ENCODE data around the gene CDRT4.

Gene CDRT4

DNA sequence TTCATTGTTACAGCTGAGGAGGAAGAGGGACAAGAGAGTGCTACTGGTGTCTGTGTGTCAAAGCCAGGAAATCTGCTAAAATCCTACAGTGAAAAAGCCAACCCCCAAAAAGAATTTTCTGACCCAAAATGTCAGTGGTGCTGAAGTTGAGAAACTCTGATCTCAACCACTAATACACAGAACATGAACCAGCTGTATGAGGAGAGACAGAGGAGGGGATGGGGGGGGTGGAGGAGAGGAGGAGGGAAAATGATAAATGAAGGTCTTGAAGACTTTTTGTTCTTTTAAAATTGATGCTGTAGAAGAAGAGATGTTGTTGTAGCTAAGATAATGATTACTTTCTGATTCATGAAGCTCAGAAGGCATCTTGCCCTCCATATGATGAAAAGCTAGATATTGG is 27.4 kb upstream of the CDRT4 start:
- no peaks in the 10 kb centered on the region for H3K9me2 ChIP-seq (replicated peaks; ENCODE audit: insufficient read depth, low read length)
- no peaks in the 10 kb centered on the region for H3K9me3 ChIP-seq (ENCODE audit: insufficient read depth, low read length)
- no peaks in the 10 kb centered on the region for H3K79me2 ChIP-seq (ENCODE audit: insufficient read depth, low read length)
- H3F3A ChIP-seq (ENCODE audit: insufficient read depth): no peaks in the 10 kb centered on the region
- no peak overlapping the region for H3K9ac ChIP-seq (ENCODE audit: low read length)
- no peaks in the 10 kb centered on the region for H3K36me3 ChIP-seq (ENCODE audit: low read length)
- H3K4me3 ChIP-seq (ENCODE audit: insufficient read depth, low read length, poor library complexity, severe bottlenecking): no peak overlapping the region
- no peaks in the 10 kb centered on the region for H3K27me3 ChIP-seq (ENCODE audit: low read length)
- TF ChIP-seq, protein P1, sequence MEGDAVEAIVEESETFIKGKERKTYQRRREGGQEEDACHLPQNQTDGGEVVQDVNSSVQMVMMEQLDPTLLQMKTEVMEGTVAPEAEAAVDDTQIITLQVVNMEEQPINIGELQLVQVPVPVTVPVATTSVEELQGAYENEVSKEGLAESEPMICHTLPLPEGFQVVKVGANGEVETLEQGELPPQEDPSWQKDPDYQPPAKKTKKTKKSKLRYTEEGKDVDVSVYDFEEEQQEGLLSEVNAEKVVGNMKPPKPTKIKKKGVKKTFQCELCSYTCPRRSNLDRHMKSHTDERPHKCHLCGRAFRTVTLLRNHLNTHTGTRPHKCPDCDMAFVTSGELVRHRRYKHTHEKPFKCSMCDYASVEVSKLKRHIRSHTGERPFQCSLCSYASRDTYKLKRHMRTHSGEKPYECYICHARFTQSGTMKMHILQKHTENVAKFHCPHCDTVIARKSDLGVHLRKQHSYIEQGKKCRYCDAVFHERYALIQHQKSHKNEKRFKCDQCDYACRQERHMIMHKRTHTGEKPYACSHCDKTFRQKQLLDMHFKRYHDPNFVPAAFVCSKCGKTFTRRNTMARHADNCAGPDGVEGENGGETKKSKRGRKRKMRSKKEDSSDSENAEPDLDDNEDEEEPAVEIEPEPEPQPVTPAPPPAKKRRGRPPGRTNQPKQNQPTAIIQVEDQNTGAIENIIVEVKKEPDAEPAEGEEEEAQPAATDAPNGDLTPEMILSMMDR (IDR thresholded peaks at IDR 0.05; ENCODE audit: insufficient read depth, low read length, poor library complexity, severe bottlenecking): no peak
- no peak for TF ChIP-seq EZH2phosphoT487 (conservative IDR thresholded peaks at IDR 0.05; ENCODE audit: low read length)
- H3K27ac ChIP-seq (ENCODE audit: low read depth, low read length): no peak overlapping the region
- H4K20me1 ChIP-seq (ENCODE audit: low read depth, low read length): no peaks in the 10 kb centered on the region
- H2AFZ ChIP-seq (ENCODE audit: low read depth, low read length, severe bottlenecking): no peak overlapping the region
- H3K4me2 ChIP-seq (ENCODE audit: low read depth, low read length, poor library complexity, severe bottlenecking): no peak overlapping the region

DNA sequence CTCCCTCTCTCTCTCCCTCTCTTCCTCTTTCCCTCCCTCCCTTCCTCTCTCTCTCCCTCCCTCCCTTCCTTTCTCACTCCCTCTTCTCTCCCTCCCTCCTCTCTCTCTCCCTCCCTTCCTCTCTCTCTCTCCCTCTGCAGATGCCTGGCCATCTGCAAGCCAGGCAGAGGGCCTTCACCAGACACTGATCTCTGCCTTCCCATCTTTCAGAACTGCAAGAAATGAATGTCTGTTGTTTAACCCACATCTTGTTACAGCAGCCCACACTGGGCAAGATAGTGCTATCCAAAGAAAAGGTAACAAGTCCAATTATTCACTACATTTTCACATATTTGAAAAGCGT is 26.2 kb upstream of the CDRT4 start:
- no peak for TF ChIP-seq EZH2phosphoT487 (conservative IDR thresholded peaks at IDR 0.05; ENCODE audit: low read length)
- TF ChIP-seq, protein P1 (IDR thresholded peaks at IDR 0.05; ENCODE audit: insufficient read depth, low read length, poor library complexity, severe bottlenecking): no peak
- no peaks in the 10 kb centered on the region for H3K36me3 ChIP-seq (ENCODE audit: low read length)
- no peaks in the 10 kb centered on the region for H3K79me2 ChIP-seq (ENCODE audit: insufficient read depth, low read length)
- H3K4me3 ChIP-seq (ENCODE audit: insufficient read depth, low read length, poor library complexity, severe bottlenecking): no peak overlapping the region
- H3F3A ChIP-seq (ENCODE audit: insufficient read depth): no peaks in the 10 kb centered on the region
- no peak overlapping the region for H3K27ac ChIP-seq (ENCODE audit: low read depth, low read length)
- no peak overlapping the region for H3K9ac ChIP-seq (ENCODE audit: low read length)
- no peaks in the 10 kb centered on the region for H4K20me1 ChIP-seq (ENCODE audit: low read depth, low read length)
- no peak overlapping the region for H3K4me2 ChIP-seq (ENCODE audit: low read depth, low read length, poor library complexity, severe bottlenecking)
- H3K9me2 ChIP-seq (replicated peaks; ENCODE audit: insufficient read depth, low read length): no peaks in the 10 kb centered on the region
- H3K9me3 ChIP-seq (ENCODE audit: insufficient read depth, low read length): no peaks in the 10 kb centered on the region
- no peak overlapping the region for H2AFZ ChIP-seq (ENCODE audit: low read depth, low read length, severe bottlenecking)
- H3K27me3 ChIP-seq (ENCODE audit: low read length): no peaks in the 10 kb centered on the region

DNA sequence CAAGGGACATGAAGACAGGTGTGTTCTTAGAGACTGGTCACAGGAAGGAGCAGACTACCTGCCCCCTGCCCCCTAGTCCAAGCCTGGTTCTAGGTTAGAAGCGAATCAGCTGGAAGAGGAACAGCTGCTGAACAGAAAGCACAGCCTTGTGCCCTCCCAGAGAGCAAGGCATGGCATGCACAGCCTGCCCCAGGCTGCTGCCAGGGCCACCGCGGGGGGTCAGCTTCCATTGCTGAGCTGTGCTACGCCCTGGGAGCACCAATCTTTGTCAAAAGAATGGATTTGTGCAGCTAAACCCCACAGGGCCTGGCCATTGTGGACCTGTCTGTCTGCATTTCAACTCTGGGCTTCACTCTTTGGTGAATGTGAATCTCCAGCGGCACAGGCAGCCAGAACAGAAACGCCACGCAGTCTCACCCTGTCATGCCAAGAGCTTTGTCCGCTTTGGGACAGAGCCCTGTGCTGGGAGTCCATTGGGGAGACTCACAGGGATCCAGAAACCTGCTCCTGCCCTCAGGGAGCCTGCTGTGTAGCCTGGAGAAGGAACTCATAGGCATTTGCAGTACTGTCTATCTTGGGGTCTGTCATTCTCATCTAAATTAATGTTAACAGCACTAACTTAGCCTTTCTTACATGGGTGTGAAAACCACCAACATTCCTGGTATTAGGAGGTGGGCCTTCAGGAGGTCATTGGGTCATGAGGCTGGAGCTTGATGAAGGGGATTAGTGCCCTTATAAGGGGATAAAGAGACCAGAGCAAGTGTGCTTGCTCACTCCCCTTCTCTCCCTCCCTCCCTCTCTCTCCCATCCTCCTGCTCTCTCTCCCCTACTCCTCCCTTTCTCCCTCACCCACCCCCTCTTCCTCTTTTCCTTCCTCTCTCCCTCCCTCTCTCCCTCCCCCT is 25.6 kb upstream of the CDRT4 start:
- Histone ChIP-seq H2AFZ (ENCODE audit: low read depth, low read length, severe bottlenecking) (no peak overlapping the region), H3K27me3 (ENCODE audit: low read length) (no peaks in the 10 kb centered on the region), H3K9me2 (replicated peaks; ENCODE audit: insufficient read depth, low read length) (no peaks in the 10 kb centered on the region), H3K9me3 (ENCODE audit: insufficient read depth, low read length) (no peaks in the 10 kb centered on the region), H3K36me3 (ENCODE audit: low read length) (no peaks in the 10 kb centered on the region), H3K4me3 (ENCODE audit: insufficient read depth, low read length, poor library complexity, severe bottlenecking) (no peak overlapping the region), H3F3A (ENCODE audit: insufficient read depth) (no peaks in the 10 kb centered on the region), H3K9ac (ENCODE audit: low read length) (no peak overlapping the region), H4K20me1 (ENCODE audit: low read depth, low read length) (no peaks in the 10 kb centered on the region), H3K27ac (ENCODE audit: low read depth, low read length) (no peak overlapping the region), H3K4me2 (ENCODE audit: low read depth, low read length, poor library complexity, severe bottlenecking) (no peak overlapping the region), H3K79me2 (ENCODE audit: insufficient read depth, low read length) (no peaks in the 10 kb centered on the region)
- TF ChIP-seq, protein P1 (IDR thresholded peaks at IDR 0.05; ENCODE audit: insufficient read depth, low read length, poor library complexity, severe bottlenecking): no peak
- no peak for TF ChIP-seq EZH2phosphoT487 (conservative IDR thresholded peaks at IDR 0.05; ENCODE audit: low read length)
